IPS-11a (cell line): ENCODE results near the gene UBASH3A.

ENCODE experiments used
- H3K4me3 ChIP-seq: one replicate; pipeline ENCODE4 v1.5.1; 2013; ENCODE audit warnings: low read depth, low read length, control low read depth

UBASH3A gene

DNA sequence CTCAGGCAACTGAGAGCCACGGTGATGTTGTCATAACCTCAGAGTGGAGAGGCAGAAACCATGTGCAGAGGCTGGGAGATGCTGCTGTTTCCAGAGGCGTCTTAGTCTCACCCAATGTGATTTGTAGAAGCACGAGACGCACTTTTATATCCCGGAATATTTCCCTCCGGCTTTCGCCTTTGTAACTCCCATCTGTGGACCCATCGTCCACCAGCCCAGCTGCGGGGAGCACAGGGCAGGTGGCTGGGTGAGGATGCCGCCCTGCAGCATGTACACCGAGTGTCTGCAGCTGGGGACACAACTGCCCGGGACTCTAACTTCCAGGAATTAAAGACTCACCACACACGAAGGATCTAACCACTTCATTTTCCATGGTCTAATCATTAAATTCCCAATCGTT, 43.5 kb downstream of the UBASH3A start:
- H3K4me3 ChIP-seq: no peak overlapping the region

DNA sequence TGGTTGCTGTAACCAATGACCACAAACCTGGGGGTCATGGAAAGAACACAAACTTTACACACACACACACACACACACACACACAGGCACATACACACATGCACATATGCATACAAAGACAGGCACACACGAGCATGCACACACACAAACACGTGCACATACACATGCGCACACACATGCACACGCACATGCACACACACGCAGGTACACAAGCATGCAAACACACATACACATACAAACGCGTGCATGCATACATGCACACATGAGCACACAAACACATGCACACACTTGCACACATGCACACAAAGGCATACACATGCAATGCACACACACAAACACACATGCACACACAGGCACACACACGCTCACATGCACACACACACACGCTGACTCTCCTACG, 44.0 kb downstream of the UBASH3A start:
- H3K4me3 ChIP-seq: no peak overlapping the region

DNA sequence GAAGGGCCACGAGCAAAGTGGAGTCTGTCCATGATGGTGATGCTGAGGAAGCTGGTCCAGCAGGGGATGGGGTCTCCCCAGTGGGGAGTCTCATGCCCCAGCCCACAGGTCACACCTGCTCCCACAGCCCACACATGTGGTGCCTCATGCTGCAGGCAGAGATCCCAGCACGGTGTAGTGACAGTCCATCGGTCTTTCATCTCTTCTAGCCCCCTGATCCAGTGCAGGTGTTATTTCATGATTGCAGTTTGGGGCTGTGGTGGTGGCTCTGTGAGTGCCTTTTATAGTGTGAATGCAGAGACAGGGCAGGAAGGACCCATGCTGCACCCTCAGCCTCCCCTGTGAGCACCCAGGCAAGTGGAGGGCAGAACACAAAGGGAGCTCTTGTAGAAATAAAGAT, 45.0 kb downstream of the UBASH3A start:
- no peak overlapping the region for H3K4me3 ChIP-seq

DNA sequence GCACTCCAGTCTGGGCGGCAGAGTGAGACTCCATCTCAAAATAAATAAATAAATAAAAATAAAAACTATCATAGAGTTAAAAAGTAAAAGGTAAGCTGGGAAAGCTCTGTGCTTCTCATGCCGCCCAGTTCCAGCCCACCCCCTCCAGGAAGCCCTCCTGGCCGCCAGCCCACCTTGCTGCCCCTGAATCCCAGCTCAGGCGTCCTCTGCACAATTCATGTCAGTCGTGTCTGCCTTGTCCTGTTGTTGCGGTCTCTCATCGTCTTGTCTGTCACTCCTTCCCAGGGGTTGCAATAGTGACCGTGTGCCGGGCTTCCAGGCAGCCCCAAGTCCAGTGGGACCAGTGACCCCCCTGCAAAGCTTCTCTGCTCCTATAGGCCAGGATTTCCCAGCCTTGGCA, 48.2 kb downstream of the UBASH3A start:
- no peak overlapping the region for H3K4me3 ChIP-seq

DNA sequence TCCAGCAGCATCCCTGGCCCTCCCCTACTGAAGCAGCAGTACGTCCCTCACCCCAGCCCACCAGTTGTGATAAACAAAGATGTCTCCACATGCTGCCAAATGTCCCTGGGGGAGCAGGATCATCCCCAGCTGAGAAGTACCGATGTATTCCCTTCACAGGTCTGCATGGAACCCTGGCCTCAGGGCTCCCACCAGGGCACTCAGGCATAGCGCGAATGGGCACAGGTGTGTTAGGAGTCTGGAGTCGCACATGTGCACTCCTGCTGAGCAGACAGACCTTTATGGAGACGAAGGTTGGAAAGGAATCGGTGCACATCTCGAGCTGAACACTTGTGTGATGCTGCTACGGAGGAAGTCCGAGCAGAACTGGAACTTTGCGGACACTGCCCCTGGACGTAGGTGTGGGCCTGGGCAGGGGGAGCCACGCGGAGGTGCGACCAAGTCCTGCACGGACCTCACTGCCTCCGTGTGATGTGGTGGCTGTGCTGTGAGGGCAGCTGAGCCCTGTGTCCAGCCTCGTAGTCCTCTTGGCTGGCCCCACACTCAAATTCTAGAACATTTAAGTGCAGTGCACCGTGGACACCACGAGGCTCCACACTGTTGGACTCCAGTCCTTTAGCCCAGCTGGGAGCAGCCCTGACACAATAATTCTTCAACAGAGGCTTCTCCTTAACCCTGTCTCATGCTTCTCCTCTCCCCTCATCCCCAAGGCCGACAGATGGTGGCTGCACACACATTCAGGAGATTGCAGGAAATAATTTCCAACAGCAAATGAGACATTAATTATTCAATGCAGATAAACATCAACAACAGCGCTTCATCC, 48.9 kb downstream of the UBASH3A start:
- no peak overlapping the region for H3K4me3 ChIP-seq

DNA sequence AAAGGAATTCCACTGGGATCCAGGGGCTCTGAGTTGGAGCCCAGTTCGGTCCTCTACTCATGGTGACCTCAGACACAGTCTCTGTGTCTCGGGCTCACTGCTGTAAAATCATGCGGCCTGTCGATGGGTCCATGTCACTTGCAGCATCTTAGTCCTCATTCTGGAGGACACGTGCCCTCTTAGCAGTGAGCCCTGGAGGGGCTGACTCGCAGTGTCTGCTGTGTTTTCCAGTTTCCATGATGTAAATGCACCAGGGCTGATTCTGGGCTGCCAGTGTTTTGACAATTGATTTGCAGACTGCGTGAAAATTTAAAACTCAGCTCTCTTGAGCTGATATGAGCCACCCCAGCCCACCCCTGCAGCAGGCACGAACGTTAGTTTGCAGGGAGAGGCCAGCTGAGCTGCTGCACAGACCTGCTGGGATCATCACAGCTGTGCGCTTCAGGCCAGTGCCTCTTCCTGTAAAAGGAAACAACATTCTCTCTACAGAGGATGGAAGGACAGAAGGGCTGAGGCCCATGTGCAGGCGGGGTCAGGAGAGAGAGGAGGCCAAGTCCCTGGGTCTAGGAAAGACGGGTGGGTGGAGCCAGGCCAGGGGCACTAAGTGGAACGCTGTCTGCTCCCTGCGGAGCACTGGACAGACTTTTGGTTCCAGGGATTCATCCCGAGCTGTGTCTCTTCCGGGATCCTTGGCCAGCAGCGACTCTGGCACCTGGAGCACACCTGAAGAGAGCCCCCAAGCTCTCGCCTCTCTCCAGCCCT, 49.7 kb downstream of the UBASH3A start:
- no peak overlapping the region for H3K4me3 ChIP-seq

DNA sequence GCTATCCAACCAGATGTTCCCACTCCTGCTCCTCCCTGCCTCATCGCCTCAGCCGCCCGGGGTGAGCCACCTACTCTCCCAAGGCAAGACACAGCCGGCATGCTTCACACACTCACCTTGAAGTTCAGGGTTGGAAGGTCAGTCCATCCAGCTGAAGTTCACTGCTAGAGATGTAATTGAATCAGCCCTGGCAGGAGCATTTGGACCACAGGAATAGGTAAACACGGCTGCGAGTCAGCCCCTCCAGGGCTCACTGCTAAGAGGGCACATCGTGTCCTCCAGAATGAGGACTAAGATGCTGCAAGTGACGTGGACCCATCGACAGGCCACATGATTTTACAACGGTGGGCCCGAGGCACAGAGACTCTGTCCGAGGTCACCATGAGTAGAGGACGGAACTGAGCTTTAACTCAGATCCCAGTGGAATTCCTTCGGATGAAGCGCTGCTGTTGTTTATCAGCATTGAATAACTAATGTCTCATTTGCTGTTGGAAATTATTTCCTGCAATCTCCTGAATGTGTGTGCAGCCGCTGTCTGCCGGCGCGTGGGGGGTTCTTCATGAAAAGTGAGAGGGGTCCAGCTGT, 50.4 kb downstream of the UBASH3A start:
- no peak overlapping the region for H3K4me3 ChIP-seq

DNA sequence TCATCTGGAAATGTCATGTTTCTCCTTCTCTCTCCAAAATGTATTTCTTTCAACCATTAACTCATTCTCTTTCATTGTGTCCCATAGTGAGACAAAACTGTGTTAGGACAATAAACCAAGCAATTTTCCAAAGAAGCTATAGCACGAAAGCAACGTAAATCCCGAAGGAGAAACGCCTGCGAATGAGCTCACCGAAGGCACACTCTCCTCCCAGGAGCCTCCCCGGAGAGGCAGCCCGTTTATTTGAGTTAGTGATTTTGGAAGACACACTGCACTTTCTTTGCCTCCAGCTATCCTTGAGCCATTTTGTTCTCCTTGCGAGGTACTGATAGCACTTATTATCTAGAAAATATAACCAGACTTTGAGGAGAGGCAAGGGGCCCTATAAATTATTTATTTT, 51.1 kb downstream of the UBASH3A start:
- no peak overlapping the region for H3K4me3 ChIP-seq

DNA sequence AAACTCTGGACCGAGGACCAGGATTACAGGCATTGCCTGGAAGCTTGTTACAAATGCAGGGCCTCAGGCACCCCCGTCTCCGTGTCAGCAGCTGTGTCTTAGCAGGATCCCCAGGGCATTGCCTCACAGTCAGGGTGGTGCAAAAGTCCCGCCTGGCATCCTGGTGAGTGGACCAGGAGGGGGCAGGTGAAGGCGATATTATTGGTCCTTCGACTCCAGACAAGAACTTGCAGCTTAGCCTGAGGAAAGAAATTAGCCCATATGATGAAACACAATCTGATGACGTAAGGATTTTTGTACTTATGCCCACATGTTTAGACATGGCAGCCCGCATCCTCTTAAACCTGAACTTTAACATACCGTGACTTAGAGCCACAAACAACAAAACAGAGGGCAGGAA, 51.5 kb downstream of the UBASH3A start:
- no peak overlapping the region for H3K4me3 ChIP-seq

DNA sequence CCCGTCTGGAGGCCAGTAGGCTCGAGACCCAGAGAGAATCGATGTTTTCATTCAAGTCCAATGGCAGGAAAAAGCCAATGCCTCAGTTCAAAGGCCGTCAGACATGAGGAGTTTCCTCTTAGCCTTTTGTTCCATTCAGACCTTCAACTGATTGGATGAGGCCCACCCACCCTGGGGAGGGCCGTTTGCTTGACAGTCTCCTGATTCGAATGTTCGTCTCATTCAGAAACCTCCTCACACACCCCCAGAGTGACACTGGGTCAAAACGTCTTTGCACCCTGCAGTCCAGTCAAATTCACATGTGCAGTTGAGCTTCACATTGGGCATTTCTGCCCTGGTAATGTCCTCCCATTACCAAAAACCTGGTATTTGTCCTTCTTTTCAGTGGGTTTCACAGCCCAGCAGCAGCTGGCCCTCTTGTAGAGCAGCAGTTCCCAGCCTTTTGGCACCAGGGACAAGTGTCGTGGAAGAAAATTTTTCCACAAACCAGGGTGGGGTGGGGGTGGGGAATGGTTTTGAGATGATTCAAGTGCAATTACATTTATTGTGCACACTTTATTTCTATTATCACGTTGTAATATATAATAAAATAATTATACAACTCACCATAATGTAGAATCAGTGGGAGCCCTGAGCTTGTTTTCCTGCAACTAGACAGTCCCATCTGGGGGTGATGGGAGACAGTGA, 52.2 kb downstream of the UBASH3A start:
- H3K4me3 ChIP-seq: no peak overlapping the region

DNA sequence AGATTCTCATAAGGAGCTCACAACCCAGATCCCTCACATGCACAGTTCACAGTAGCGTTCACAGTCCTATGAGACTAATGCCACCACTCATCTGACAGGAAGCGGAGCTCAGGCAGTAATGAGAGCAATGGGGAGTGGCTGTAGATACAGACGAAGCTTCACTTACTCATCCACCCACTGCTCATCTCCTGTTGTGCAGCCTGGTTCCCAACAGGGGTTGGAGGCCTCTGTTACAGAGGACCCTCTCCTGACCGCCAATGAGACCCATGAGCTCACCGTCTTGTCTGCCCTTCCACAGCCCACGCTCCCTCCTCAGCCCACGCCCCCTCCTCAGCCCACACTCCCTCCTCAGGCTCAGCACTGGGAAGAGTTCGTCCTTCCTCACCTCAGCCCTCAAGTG, 52.8 kb downstream of the UBASH3A start:
- H3K4me3 ChIP-seq: no peak overlapping the region

DNA sequence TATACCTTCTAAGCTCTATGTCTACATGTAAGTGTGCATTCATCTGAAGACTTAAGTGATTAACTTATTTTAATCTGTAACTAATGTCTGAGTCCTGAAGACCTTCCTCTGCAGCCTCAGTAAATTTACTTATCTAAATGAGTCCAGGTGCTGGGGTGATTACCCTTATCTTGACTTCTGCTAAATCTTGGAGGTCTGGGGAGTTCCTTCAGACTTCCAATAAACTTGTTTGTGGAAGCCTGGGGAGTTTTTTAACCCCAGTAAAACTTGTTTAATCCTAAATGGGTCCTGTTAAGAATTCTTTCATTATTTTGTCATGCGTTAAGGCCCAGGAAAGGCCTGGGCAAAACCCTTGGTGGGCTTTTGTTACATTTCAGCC, 55.4 kb downstream of the UBASH3A start:
- no peak overlapping the region for H3K4me3 ChIP-seq

DNA sequence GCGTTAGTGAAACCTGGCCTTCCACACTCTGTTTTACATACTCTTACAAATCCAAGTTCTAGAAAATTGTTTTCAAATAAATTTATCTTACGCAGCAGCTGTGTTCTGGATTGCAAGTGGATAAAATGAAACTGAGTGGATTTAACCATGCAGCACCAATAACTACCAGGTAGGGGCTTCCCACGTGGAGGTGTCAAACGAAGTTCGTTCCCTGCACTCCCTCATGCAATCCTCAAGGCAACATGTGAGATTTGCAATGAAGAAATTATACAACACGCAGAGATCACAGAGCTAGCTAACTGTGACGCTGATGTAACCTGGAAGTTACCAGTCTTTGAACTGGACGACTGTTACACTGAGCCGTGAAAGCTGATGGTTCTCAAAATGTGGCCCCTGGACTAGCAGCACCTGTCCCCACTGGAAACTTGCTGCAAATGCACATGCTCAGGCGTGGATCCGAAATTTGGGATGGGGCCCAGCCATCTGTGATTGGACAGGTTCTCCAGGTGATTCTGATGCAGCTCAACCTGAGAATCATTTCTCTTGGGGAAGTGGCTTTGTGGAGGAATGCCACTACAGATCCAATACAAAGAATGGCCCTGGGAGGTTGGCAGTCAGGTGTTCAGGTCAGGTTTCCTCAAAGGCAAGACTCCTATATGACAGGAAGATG, 56.0 kb downstream of the UBASH3A start:
- no peak overlapping the region for H3K4me3 ChIP-seq

DNA sequence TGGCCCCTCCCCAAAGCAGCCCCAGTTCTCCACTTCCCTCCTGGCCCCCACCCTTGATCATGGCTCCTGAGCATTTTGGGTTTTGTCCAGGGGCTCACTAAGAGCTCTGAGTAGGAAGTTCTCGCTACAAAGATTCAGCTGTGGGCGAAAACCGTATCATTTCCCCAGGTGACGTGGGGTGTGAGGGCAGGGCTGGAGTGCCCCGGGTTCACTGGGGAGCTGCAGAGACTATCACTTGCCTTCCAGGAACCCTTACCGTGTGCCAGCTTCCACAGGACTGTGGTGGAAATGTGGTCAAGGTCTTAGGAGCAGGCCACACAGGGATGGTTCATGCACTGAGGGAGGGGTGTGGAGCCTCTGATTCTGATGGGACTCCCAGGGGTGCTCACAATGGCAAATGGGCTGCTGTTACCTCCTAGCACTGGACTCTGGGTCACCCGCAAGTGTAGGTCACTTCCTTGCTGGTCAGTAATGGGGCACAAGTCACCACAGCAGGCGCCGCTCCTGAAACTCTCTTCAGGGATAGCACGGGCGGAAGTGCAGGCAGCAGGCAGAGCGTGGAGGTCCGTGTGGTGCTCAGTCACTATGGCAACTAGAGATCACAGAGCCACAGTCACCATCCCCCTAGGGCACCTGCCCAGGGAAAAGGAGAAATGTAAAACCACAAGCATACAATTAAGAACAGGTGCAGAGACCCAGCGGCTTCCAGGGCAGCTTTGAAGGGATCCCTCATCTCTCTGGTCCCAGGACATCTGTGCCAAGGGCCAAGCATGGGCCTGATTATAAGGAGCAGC, 56.9 kb downstream of the UBASH3A start:
- H3K4me3 ChIP-seq: no peak overlapping the region

DNA sequence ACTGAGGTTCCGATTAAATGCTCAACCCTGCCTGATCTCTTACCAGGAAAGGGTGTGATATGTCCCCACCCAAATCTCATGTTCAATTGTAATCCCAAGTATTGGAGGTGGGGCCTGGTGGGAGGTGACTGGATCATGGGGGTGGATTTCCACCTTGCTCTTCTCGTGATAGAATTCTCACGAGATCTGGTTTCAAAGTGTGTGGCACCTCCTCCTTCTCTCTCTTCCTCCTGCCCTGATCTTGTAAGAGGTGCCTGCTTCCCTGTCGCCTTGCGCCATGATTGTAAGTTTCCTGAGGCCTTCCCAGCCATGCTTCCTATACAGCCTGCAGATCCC, 57.5 kb downstream of the UBASH3A start:
- H3K4me3 ChIP-seq: no peak overlapping the region

DNA sequence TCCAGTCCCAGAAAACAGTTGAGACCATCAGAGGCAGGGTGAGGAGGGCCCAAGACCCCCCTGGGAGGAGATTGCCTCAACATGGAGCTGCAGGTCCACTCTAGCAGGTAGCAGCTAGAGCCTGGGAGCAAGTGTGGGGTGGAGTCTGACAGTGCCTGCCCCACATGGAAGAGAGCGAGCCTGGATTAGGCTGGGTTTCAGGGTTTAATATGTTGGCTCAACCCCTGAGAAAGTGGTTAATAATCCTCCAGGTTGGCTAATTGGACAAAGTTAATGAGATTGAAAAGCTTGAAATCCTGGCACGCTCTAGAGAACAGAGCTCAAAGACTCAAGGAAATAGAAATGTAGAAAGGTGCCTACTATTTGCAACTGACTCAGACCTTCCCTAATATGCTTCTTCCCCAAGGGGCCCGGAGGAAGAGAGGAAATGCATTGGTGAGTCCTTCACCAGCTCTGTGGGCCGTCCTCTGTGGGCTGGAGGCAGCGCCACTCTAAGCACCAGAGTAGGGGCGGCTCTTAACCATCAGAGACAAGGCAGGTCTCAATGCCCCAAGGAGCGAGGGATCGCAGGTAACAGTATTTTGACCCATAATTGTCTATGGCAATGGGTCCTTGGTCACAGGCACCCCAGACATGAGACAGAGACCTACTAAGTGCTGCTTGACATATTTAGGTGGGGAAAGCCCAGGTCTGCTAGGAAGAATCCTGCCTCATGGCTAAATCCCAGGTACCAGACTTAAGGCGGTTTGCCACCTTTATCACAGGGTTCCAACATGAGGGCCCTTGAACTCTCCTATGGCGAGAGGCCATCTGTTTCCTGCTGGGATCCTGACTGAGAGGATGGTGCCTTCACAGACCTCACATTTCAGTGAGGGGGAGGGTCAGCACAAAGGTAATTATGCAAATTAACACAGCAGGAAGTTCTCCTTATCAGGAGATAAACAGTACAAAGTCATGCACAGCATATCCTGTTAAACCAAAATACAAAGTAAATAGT, 58.5 kb downstream of the UBASH3A start:
- no peak overlapping the region for H3K4me3 ChIP-seq

DNA sequence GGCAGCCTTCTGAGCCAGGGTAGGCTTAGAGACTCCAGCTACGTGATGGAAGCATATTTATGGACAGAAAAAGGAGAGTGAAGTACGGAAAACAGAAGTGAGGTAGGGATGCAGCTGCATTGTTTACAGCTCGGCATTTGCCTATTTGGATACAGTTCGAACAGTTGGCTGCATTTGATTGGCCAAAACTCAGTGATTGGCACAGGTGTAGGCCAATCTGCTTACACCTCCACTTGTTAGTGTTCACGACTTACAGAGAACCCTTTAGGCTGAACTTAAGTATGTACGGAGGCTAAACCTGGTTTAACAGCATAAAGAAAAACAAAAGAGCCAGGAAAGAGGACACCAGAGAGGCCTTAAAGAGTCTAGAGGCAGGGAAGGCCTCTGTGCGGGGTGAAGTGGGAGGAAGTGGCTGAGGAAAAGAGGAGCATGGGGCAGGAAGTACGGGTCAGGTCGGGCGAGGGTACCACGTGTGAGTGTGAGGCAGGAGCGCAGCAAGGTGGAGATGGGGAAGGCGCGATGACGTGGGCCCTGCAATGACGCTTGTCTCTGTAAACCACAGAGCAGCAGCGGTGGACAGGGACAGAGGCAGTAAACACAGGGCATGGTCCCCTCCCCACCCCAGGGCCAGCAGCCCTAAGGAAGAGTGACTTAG, 60.3 kb downstream of the UBASH3A start:
- no peak overlapping the region for H3K4me3 ChIP-seq

DNA sequence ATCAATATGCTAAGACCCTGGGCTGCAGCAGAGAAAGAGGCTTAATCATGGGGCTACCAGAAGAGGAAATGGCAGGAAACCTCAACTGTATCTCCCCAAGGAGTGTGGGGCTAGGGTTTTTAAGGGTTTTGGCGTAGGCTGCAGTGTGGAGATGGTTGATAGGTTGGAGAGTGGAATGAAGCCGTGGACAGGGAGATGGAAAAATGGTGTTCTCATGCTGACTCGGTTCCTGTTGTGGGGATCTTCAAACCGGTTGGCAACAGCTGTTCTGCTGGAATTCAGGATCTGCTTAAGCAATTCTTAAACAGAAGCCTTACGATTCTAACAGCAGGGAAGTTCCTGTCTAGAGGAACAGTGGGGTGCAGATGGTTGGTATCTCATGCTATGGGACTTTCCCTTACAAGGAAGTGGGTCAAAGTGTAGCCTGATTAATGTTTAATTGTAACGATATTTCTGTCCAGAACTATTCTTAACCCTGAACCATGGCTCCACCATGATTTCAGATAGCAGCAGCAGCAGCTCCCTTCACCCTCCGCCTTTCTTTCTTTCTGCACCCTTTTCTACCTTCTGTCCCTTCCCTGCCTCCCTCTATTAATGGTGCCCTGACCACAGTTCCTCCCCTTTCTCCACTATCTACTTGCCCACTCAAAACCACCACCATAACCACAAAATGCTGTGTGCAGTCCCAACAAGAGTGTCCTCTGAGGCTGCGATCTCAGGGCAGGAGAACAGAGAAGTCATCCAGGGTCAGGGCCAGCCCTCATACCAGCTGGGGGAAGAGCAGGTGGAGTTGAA, 61.5 kb downstream of the UBASH3A start:
- H3K4me3 ChIP-seq: no peak overlapping the region
